Neural crest cell (in vitro differentiated cells): Measurements from ENCODE around the gene CNTNAP2. TPM values are rescaled to one million over a fixed set of nuclear protein-coding genes. Genes with fewer than 3 reads are reported as not detected.

Experiments
- DNase-seq: peaks from one replicate; pipeline ENCODE4 v3.0.0; 2021; ENCODE audit warnings: low read depth, mixed read lengths, low spot score
- H3K27ac Mint-ChIP-seq: one replicate; pipeline ENCODE4 v1.8.0; 2021; ENCODE audit warnings: mild to moderate bottlenecking, mixed read lengths; ENCODE audit not compliant: unreplicated experiment
- H3K27me3 Mint-ChIP-seq: 2 replicates; pipeline ENCODE4 v1.8.0; 2021; ENCODE audit warnings: low read depth, mild to moderate bottlenecking, mixed read lengths
- H3K36me3 Mint-ChIP-seq: 2 replicates; pipeline ENCODE4 v1.8.0; 2021; ENCODE audit warnings: low read depth, mild to moderate bottlenecking, mixed read lengths
- H3K4me1 Mint-ChIP-seq: 2 replicates; pipeline ENCODE4 v1.8.0; 2021; ENCODE audit warnings: mixed read lengths
- H3K4me3 Mint-ChIP-seq: one replicate; pipeline ENCODE4 v1.8.0; 2021; ENCODE audit warnings: mild to moderate bottlenecking, mixed read lengths
- H3K9me3 Mint-ChIP-seq: 2 replicates; pipeline ENCODE4 v1.8.0; 2021; ENCODE audit warnings: mixed read lengths
- CTCF ChIP-seq: fragments of 200-600 bp; sonication (generic); conservative IDR thresholded peaks from 2 replicates; pipeline ENCODE4 v1.5.0; 2021; ENCODE audit warnings: antibody characterized with exemption, mild to moderate bottlenecking
- total RNA-seq: library from RNA; stranded (reverse); gene quantifications from 2 replicates; pipeline ENCODE4 v1.2.1, GENCODE V29; 2021

The CNTNAP2 gene
- total RNA-seq, 1 donor from 2014 or later, result 12.9 TPM

GRCh38 chr7:148318102-148318811, 2201.7 kb downstream of the CNTNAP2 start:
- Mint-ChIP-seq H3K36me3 (no peaks in the 10 kb centered on the region), H3K27me3 (no peaks in the 10 kb centered on the region), H3K4me3 (no peak overlapping the region), H3K9me3 (peaks cover 3% of the 10 kb centered on the region), H3K4me1 (no peaks in the 10 kb centered on the region), H3K27ac (no peak overlapping the region)
- DNase-seq, result no peak
- no peak for TF ChIP-seq CTCF

- no peak for DNase-seq
- no peak for TF ChIP-seq CTCF
- Mint-ChIP-seq H3K27me3 (no peaks in the 10 kb centered on the region), H3K4me1 (peaks cover 4% of the 10 kb centered on the region), H3K9me3 (peaks cover 1% of the 10 kb centered on the region), H3K36me3 (no peaks in the 10 kb centered on the region), H3K27ac (no peak overlapping the region), H3K4me3 (no peak overlapping the region)
Observed at GRCh38 chr7:148318838-148319237, 2202.2 kb downstream of the CNTNAP2 start.

GRCh38 chr7:148319316-148319808, 2202.8 kb downstream of the CNTNAP2 start:
- Mint-ChIP-seq H3K27ac (no peak overlapping the region), H3K36me3 (no peaks in the 10 kb centered on the region), H3K4me3 (no peak overlapping the region), H3K4me1 (peaks cover 4% of the 10 kb centered on the region), H3K27me3 (no peaks in the 10 kb centered on the region), H3K9me3 (no peaks in the 10 kb centered on the region)
- no peak for TF ChIP-seq CTCF
- DNase-seq, result no peak

GRCh38 chr7:148325208-148325607, 2208.6 kb downstream of the CNTNAP2 start:
- Mint-ChIP-seq H3K27ac (no peak overlapping the region), H3K9me3 (peaks cover 4% of the 10 kb centered on the region), H3K36me3 (peaks cover 7% of the 10 kb centered on the region), H3K4me1 (peaks cover 6% of the 10 kb centered on the region), H3K27me3 (peaks cover 2% of the 10 kb centered on the region), H3K4me3 (no peak overlapping the region)
- no peak for TF ChIP-seq CTCF
- no peak for DNase-seq

- H3K36me3 Mint-ChIP-seq, result peaks cover 23% of the 10 kb centered on the region
- no peak for TF ChIP-seq CTCF
- H3K27me3 Mint-ChIP-seq, result peaks cover 2% of the 10 kb centered on the region
- no peak overlapping the region for H3K4me3 Mint-ChIP-seq
- no peak for DNase-seq
- peaks cover 18% of the 10 kb centered on the region for H3K9me3 Mint-ChIP-seq
- H3K27ac Mint-ChIP-seq, result no peak overlapping the region
- peaks cover 8% of the 10 kb centered on the region for H3K4me1 Mint-ChIP-seq
Observed at GRCh38 chr7:148327379-148327778, 2210.8 kb downstream of the CNTNAP2 start.
